CD14-positive monocyte (primary cell): ENCODE results near the gene GALNT17. TPM values are rescaled to one million over a fixed set of nuclear protein-coding genes. Genes with fewer than 3 reads are reported as not detected.

Experiments used
- DNase-seq, 3 donors: peaks; one replicate each; pipeline ENCODE4 v3.0.0-alpha.2; 2011 to 2022
- H2AFZ ChIP-seq: 2 replicates; pipeline ENCODE4 v1.6.0; 2012; ENCODE audit warnings: mild to moderate bottlenecking, low read depth, low read length, inconsistent platforms; ENCODE audit not compliant: insufficient read depth, poor library complexity, severe bottlenecking
- H3K27ac ChIP-seq, 2 donors: 1 replicate in 1 of 2; 2 replicates in 1 of 2; pipeline ENCODE4 v1.5.1; 2012 to 2013; ENCODE audit warnings: low read length in 2 of 2, control low read depth in 1 of 2, inconsistent platforms in 1 of 2, low read depth in 1 of 2, mild to moderate bottlenecking in 1 of 2
- H3K27me3 ChIP-seq, 2 donors: one replicate each; pipeline versions ENCODE4 v1.6.0 to v1.6.1; 2011 to 2013; ENCODE audit warnings: low read length in 2 of 2; ENCODE audit not compliant: control insufficient read depth in 2 of 2, insufficient read depth in 2 of 2
- H3K36me3 ChIP-seq, 2 donors: replicated peaks in 1 of 2; 1 replicate in 1 of 2; 2 replicates in 1 of 2; pipeline versions ENCODE4 v1.5.1 to v1.6.1; 2012 to 2013; ENCODE audit warnings: low read length in 2 of 2, control low read depth in 1 of 2, inconsistent platforms in 1 of 2, mild to moderate bottlenecking in 1 of 2; ENCODE audit not compliant: insufficient read depth in 2 of 2, control insufficient read depth in 1 of 2
- H3K4me1 ChIP-seq, 2 donors: 1 replicate in 1 of 2; 2 replicates in 1 of 2; pipeline versions ENCODE4 v1.5.1 to v1.6.1; 2012 to 2013; ENCODE audit warnings: low read length in 2 of 2, control low read depth in 1 of 2, inconsistent platforms in 1 of 2, mild to moderate bottlenecking in 1 of 2, moderate library complexity in 1 of 2; ENCODE audit not compliant: insufficient read depth in 2 of 2, control insufficient read depth in 1 of 2
- H3K4me2 ChIP-seq: replicated peaks from 2 replicates; pipeline ENCODE3; 2012; ENCODE audit warnings: low read length, moderate library complexity, mild to moderate bottlenecking; ENCODE audit not compliant: poor library complexity, severe bottlenecking; ENCODE audit errors: extremely low read depth
- H3K4me3 ChIP-seq, 3 experiments: fragments of 200-600 bp in 1 of 3; sonication (generic) in 1 of 3; replicated peaks in 1 of 3; 1 replicate in 2 of 3; 2 replicates in 1 of 3; pipeline ENCODE4 v1.5.1; 2011 to 2013; ENCODE audit warnings: low read length in 3 of 3, mild to moderate bottlenecking in 3 of 3, control low read depth in 2 of 3, low read depth in 2 of 3, inconsistent platforms in 1 of 3, moderate library complexity in 1 of 3
- H3K79me2 ChIP-seq: 2 replicates; pipeline ENCODE4 v1.6.0; 2012; ENCODE audit warnings: mild to moderate bottlenecking, control low read depth, inconsistent platforms, low read length, moderate library complexity; ENCODE audit not compliant: insufficient read depth
- H3K9ac ChIP-seq: 2 replicates; pipeline ENCODE4 v1.6.0; 2017; ENCODE audit warnings: low read length, mild to moderate bottlenecking; ENCODE audit not compliant: insufficient read depth, poor library complexity, severe bottlenecking
- H3K9me3 ChIP-seq, 2 donors: replicated peaks in 1 of 2; 1 replicate in 1 of 2; 2 replicates in 1 of 2; pipeline versions ENCODE4 v1.5.1 to v1.6.1; 2012 to 2013; ENCODE audit warnings: low read length in 2 of 2, control low read depth in 1 of 2; ENCODE audit not compliant: control insufficient read depth in 1 of 2, insufficient read depth in 1 of 2
- H4K20me1 ChIP-seq: 2 replicates; pipeline ENCODE4 v1.6.0; 2012; ENCODE audit warnings: mild to moderate bottlenecking, low read length, control low read depth, moderate library complexity; ENCODE audit not compliant: insufficient read depth
- H3K27ac Mint-ChIP-seq, 7 donors: one replicate each; pipeline ENCODE4 v1.8.0; 2020; ENCODE audit warnings: mild to moderate bottlenecking in 7 of 7, mixed read lengths in 7 of 7, moderate library complexity in 6 of 7, inconsistent platforms in 2 of 7
- H3K27me3 Mint-ChIP-seq, 3 donors: one replicate each; pipeline ENCODE4 v1.8.0; 2021 to 2022; ENCODE audit warnings: low read depth in 3 of 3, mild to moderate bottlenecking in 3 of 3, mixed read lengths in 3 of 3, moderate library complexity in 3 of 3, inconsistent platforms in 1 of 3
- H3K36me3 Mint-ChIP-seq, 2 donors: one replicate each; pipeline ENCODE4 v1.8.0; 2020; ENCODE audit warnings: mixed read lengths in 2 of 2, inconsistent platforms in 1 of 2, mild to moderate bottlenecking in 1 of 2
- H3K4me1 Mint-ChIP-seq: one replicate; pipeline ENCODE4 v1.8.0; 2020; ENCODE audit warnings: mild to moderate bottlenecking, mixed read lengths
- H3K4me3 Mint-ChIP-seq, 2 donors: one replicate each; pipeline ENCODE4 v1.8.0; 2020; ENCODE audit warnings: mild to moderate bottlenecking in 2 of 2, mixed read lengths in 2 of 2, moderate library complexity in 1 of 2
- H3K9me3 Mint-ChIP-seq, 7 donors: one replicate each; pipeline ENCODE4 v1.8.0; 2020 to 2022; ENCODE audit warnings: mixed read lengths in 7 of 7, mild to moderate bottlenecking in 6 of 7, moderate library complexity in 6 of 7, inconsistent platforms in 2 of 7
- WGBS: methylation state at CpG from one replicate; pipeline ENCODE4 v1.1.5; 2013; ENCODE audit warnings: missing lambda C conversion rate; ENCODE audit not compliant: insufficient coverage; 5-methylcytosine and 5-hydroxymethylcytosine counted together
- intact Hi-C, 2 donors: fragments of 100-400 bp; cut with micrococcal nuclease; formaldehyde crosslinking; loops; one replicate each; pipeline versions ENCODE4 v1.15.0 to v1.15.1; 2023
- polyA plus RNA-seq, 3 donors: library from polyadenylated mRNA; depleted of rRNA in 1 of 3; unstranded in 2 of 3; stranded (reverse) in 1 of 3; fragments of 300-500 nt in 2 of 3; fragments of >200 nt in 1 of 3; fragmentation: Illumina TruSeq in 2 of 3; gene quantifications; 1 replicate in 2 of 3; 2 replicates in 1 of 3; pipeline ENCODE4 v1.2.3, GENCODE V29; 2012 to 2021
- TF ChIP-seq, protein P1 (sequence below): fragments of 200-600 bp; IDR thresholded peaks from one replicate; pipeline ENCODE4 v1.8.0; 2022; ENCODE audit warnings: antibody characterized with exemption, mild to moderate bottlenecking

The GALNT17 gene
- polyA plus RNA-seq, 3 donors: not detected

GRCh38 chr7:71604818-71605414 lies 473.0 kb downstream of the GALNT17 start:
- no peak overlapping the region for H3K9ac ChIP-seq
- 96% methylated on average over 7 of the region's 9 CpGs for WGBS
- no peaks in the 10 kb centered on the region for H3K36me3 Mint-ChIP-seq
- H3K4me2 ChIP-seq: no peak overlapping the region
- no peaks in the 10 kb centered on the region for H3K36me3 ChIP-seq
- no peak overlapping the region for H2AFZ ChIP-seq
- TF ChIP-seq, protein P1, sequence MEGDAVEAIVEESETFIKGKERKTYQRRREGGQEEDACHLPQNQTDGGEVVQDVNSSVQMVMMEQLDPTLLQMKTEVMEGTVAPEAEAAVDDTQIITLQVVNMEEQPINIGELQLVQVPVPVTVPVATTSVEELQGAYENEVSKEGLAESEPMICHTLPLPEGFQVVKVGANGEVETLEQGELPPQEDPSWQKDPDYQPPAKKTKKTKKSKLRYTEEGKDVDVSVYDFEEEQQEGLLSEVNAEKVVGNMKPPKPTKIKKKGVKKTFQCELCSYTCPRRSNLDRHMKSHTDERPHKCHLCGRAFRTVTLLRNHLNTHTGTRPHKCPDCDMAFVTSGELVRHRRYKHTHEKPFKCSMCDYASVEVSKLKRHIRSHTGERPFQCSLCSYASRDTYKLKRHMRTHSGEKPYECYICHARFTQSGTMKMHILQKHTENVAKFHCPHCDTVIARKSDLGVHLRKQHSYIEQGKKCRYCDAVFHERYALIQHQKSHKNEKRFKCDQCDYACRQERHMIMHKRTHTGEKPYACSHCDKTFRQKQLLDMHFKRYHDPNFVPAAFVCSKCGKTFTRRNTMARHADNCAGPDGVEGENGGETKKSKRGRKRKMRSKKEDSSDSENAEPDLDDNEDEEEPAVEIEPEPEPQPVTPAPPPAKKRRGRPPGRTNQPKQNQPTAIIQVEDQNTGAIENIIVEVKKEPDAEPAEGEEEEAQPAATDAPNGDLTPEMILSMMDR: no peak
- H3K27ac ChIP-seq: no peak overlapping the region
- H3K4me3 Mint-ChIP-seq: no peak overlapping the region
- no peaks in the 10 kb centered on the region for H3K27me3 Mint-ChIP-seq
- no peak for DNase-seq
- no peaks in the 10 kb centered on the region for H3K79me2 ChIP-seq
- no peak overlapping the region for H3K4me3 ChIP-seq
- H3K27ac Mint-ChIP-seq: no peak overlapping the region
- no peaks in the 10 kb centered on the region for H3K4me1 ChIP-seq
- intact Hi-C loops: no loop called here
- no peaks in the 10 kb centered on the region for H3K27me3 ChIP-seq
- H4K20me1 ChIP-seq: no peaks in the 10 kb centered on the region
- H3K4me1 Mint-ChIP-seq: no peaks in the 10 kb centered on the region
- peaks cover 0 to 3% of the 10 kb centered on the region in 2 donors for H3K9me3 ChIP-seq
- peaks cover 0 to 10% (median 3%) of the 10 kb centered on the region in 7 donors for H3K9me3 Mint-ChIP-seq

GRCh38 chr7:71611986-71612385 lies 480.0 kb downstream of the GALNT17 start:
- TF ChIP-seq, protein P1: no peak
- Mint-ChIP-seq H3K27ac (no peak overlapping the region), H3K27me3 (peaks cover 0 to 1% (median 0%) of the 10 kb centered on the region in 3 donors), H3K36me3 (no peaks in the 10 kb centered on the region), H3K9me3 (peaks cover 0 to 11% (median 2%) of the 10 kb centered on the region in 7 donors), H3K4me1 (no peaks in the 10 kb centered on the region), H3K4me3 (no peak overlapping the region)
- Histone ChIP-seq H3K9ac (no peak overlapping the region), H3K4me2 (no peak overlapping the region), H2AFZ (no peak overlapping the region), H3K27me3 (no peaks in the 10 kb centered on the region), H3K4me3 (no peak overlapping the region), H3K9me3 (peaks cover 0 to 3% of the 10 kb centered on the region in 2 donors), H3K27ac (no peak overlapping the region), H3K4me1 (no peaks in the 10 kb centered on the region), H3K36me3 (no peaks in the 10 kb centered on the region), H3K79me2 (no peaks in the 10 kb centered on the region), H4K20me1 (no peaks in the 10 kb centered on the region)
- no peak for DNase-seq
- WGBS: no CpG with 5 or more reads among the region's 2 CpGs
- intact Hi-C loops: no loop called here
